Measurements from ENCODE around the gene CALN1.
"Not testable (repeated sequence)": the region's sequence is repeated elsewhere in the genome, so short reads cannot be mapped to it uniquely, and the experiment has no call there.

CALN1 gene

GRCh38 chr7:72412121-72412618 is at the start of gene CALN1:
Gene CALN1, minus strand, starts transcription at chr7:72412338.
- DNase-seq, result not testable (repeated sequence)

- no peak for DNase-seq
Observed at GRCh38 chr7:72453471-72453870, 41.3 kb upstream of the CALN1 start.

GRCh38 chr7:72447465-72448204 is 35.5 kb upstream of the CALN1 start:
- no peak for DNase-seq

GRCh38 chr7:72446591-72447462 is 34.7 kb upstream of the CALN1 start:
- no peak for DNase-seq

- DNase-seq, result no peak
Observed at GRCh38 chr7:72446131-72446530, 34.0 kb upstream of the CALN1 start.

GRCh38 chr7:72445580-72445979 is 33.4 kb upstream of the CALN1 start:
- DNase-seq, result no peak

- no peak for DNase-seq
Observed at GRCh38 chr7:72445075-72445474, 32.9 kb upstream of the CALN1 start.

- no peak for DNase-seq
Observed at GRCh38 chr7:72444026-72444776, 32.1 kb upstream of the CALN1 start.

- DNase-seq, result no peak
Observed at GRCh38 chr7:72441791-72442190, 29.7 kb upstream of the CALN1 start.

GRCh38 chr7:72438491-72438890 is 26.4 kb upstream of the CALN1 start:
- DNase-seq, result no peak

- no peak for DNase-seq
Observed at GRCh38 chr7:72437610-72438009, 25.5 kb upstream of the CALN1 start.

GRCh38 chr7:72437061-72437585 is 25.0 kb upstream of the CALN1 start:
- DNase-seq, result no peak

GRCh38 chr7:72435925-72436480 is 23.9 kb upstream of the CALN1 start:
- DNase-seq, result no peak

GRCh38 chr7:72435366-72435765 is 23.2 kb upstream of the CALN1 start:
- DNase-seq, result no peak

- no peak for DNase-seq
Observed at GRCh38 chr7:72430531-72430930, 18.4 kb upstream of the CALN1 start.

GRCh38 chr7:72429316-72429715 is 17.2 kb upstream of the CALN1 start:
- no peak for DNase-seq

- no peak for DNase-seq
Observed at GRCh38 chr7:72416846-72417245, 4.7 kb upstream of the CALN1 start.

GRCh38 chr7:72415586-72415985 is 3.4 kb upstream of the CALN1 start:
- no peak for DNase-seq

- DNase-seq, result no peak
Observed at GRCh38 chr7:72413886-72414285, 1.7 kb upstream of the CALN1 start.

GRCh38 chr7:72413290-72413689 is 1.2 kb upstream of the CALN1 start:
- DNase-seq, result no peak

- DNase-seq, result no peak
Observed at GRCh38 chr7:72411419-72411818, 719 bp downstream of the CALN1 start.

- no peak for DNase-seq
Observed at GRCh38 chr7:72409638-72410015, 2.5 kb downstream of the CALN1 start.

Data from NCI-H1417 treated with DMSO at 0.1 percent for 48 hours (cell line).